DND-41 (cell line): ENCODE data around the gene NUDT21.

Experiments
- ATAC-seq: fragments of 200-7000 bp; cut with Tn5 transposase; 3 replicates; pipeline ENCODE4 v1.9.1; 2021; ENCODE audit warnings: low read depth; ENCODE audit not compliant: insufficient read depth
- DNase-seq: peaks from one replicate; pipeline ENCODE4 v3.0.0-alpha.2; 2020
- H2AFZ ChIP-seq: 2 replicates; pipeline ENCODE4 v1.6.0; 2012; ENCODE audit warnings: low read depth, low read length
- H3K27ac ChIP-seq: 2 replicates; pipeline ENCODE4 v1.5.1; 2012; ENCODE audit warnings: low read length, inconsistent platforms
- H3K27me3 ChIP-seq: fragments of 200-600 bp; sonication (generic); 2 replicates; pipeline ENCODE4 v1.6.0; 2012; ENCODE audit warnings: low read length, mild to moderate bottlenecking, inconsistent platforms; ENCODE audit not compliant: insufficient read depth, poor library complexity
- H3K36me3 ChIP-seq: 2 replicates; pipeline ENCODE4 v1.5.1; 2012; ENCODE audit warnings: low read length, inconsistent platforms; ENCODE audit not compliant: insufficient read depth
- H3K4me1 ChIP-seq: 2 replicates; pipeline ENCODE4 v1.5.1; 2012; ENCODE audit warnings: mild to moderate bottlenecking, low read length; ENCODE audit not compliant: insufficient read depth
- H3K4me2 ChIP-seq: 2 replicates; pipeline ENCODE4 v1.6.0; 2012; ENCODE audit warnings: mild to moderate bottlenecking, moderate library complexity, low read length, inconsistent platforms; ENCODE audit not compliant: insufficient read depth
- H3K4me3 ChIP-seq, 2 experiments: fragments of 200-600 bp in 1 of 2; shearing (Covaris generic) in 1 of 2; 2 replicates each; pipeline ENCODE4 v1.5.1; 2012 to 2016; ENCODE audit warnings: inconsistent platforms in 2 of 2, low read length in 2 of 2, mild to moderate bottlenecking in 2 of 2, low read depth in 1 of 2, moderate library complexity in 1 of 2
- H3K79me2 ChIP-seq: 2 replicates; pipeline ENCODE4 v1.6.0; 2012; ENCODE audit warnings: low read length, inconsistent platforms; ENCODE audit not compliant: insufficient read depth
- H3K9ac ChIP-seq: 2 replicates; pipeline ENCODE4 v1.6.0; 2012; ENCODE audit warnings: low read depth, mild to moderate bottlenecking, inconsistent platforms, low read length, moderate library complexity
- H3K9me3 ChIP-seq: 2 replicates; pipeline ENCODE4 v1.5.1; 2012; ENCODE audit warnings: low read length, moderate library complexity, mild to moderate bottlenecking, inconsistent platforms; ENCODE audit not compliant: insufficient read depth, severe bottlenecking
- H4K20me1 ChIP-seq: 2 replicates; pipeline ENCODE4 v1.6.0; 2012; ENCODE audit warnings: low read length; ENCODE audit not compliant: insufficient read depth
- CTCF ChIP-seq: IDR thresholded peaks from 2 replicates; pipeline ENCODE4 v1.5.1; 2012; ENCODE audit warnings: borderline replicate concordance, low read length, moderate library complexity, mild to moderate bottlenecking; ENCODE audit not compliant: poor library complexity, severe bottlenecking; ENCODE audit errors: extremely low read depth
- EZH2 ChIP-seq: IDR thresholded peaks from 3 replicates; pipeline ENCODE4 v1.6.1; 2012; ENCODE audit warnings: borderline replicate concordance, low read depth, mild to moderate bottlenecking, moderate library complexity, low read length, inconsistent platforms; ENCODE audit not compliant: severe bottlenecking

NUDT21 gene

GRCh38 chr16:56417138-56417537 lies 34.0 kb downstream of the NUDT21 start:
- TF ChIP-seq EZH2 (no peak), CTCF (no peak)
- Histone ChIP-seq H2AFZ (no peak overlapping the region), H3K27ac (no peak overlapping the region), H3K9me3 (no peaks in the 10 kb centered on the region), H3K9ac (no peak overlapping the region), H3K27me3 (no peaks in the 10 kb centered on the region), H3K79me2 (peaks cover 93% of the 10 kb centered on the region), H3K4me3 (no peak overlapping the region), H3K36me3 (peaks cover 17% of the 10 kb centered on the region), H4K20me1 (peaks cover 33% of the 10 kb centered on the region; the same call in 1 of the 2 replicates), H3K4me1 (peaks cover 9% of the 10 kb centered on the region), H3K4me2 (no peak overlapping the region)
- DNase-seq: no peak
- ATAC-seq: no peak

- Histone ChIP-seq H3K4me1 (0 out of 2 replicates have a peak, but pooled peaks cover 3% of the 10 kb centered on the region), H3K27ac (no peak overlapping the region), H3K9ac (no peak overlapping the region)
Measured at GRCh38 chr16:56415875-56416274, 35.3 kb downstream of the NUDT21 start.

GRCh38 chr16:56414366-56414765 lies 36.8 kb downstream of the NUDT21 start:
- Histone ChIP-seq H3K9ac (no peak overlapping the region), H3K36me3 (peaks cover 39% of the 10 kb centered on the region), H3K79me2 (peaks cover 70% of the 10 kb centered on the region), H3K27me3 (no peaks in the 10 kb centered on the region), H3K4me2 (no peak overlapping the region), H2AFZ (no peak overlapping the region), H3K9me3 (no peaks in the 10 kb centered on the region), H3K27ac (no peak overlapping the region), H3K4me1 (no peaks in the 10 kb centered on the region), H3K4me3 (no peak overlapping the region), H4K20me1 (peaks cover 17% of the 10 kb centered on the region; the same call in 1 of the 2 replicates)
- DNase-seq: no peak
- no peak for ATAC-seq
- TF ChIP-seq CTCF: no peak
- no peak for TF ChIP-seq EZH2

More at GRCh38 chr16:56415875-56416274, 35.3 kb downstream of the NUDT21 start:
- H3K27me3 ChIP-seq: no peaks in the 10 kb centered on the region
- ATAC-seq (no peak), DNase-seq (no peak)
- no peak overlapping the region for H2AFZ ChIP-seq
- TF ChIP-seq EZH2: no peak
- no peak for TF ChIP-seq CTCF
- no peak overlapping the region for H3K4me3 ChIP-seq
- H3K4me2 ChIP-seq: no peak overlapping the region
- H4K20me1 ChIP-seq: peaks cover 23% of the 10 kb centered on the region; the same call in 1 of the 2 replicates
- H3K79me2 ChIP-seq: peaks cover 84% of the 10 kb centered on the region
- no peaks in the 10 kb centered on the region for H3K9me3 ChIP-seq
- peaks cover 30% of the 10 kb centered on the region for H3K36me3 ChIP-seq

GRCh38 chr16:56413381-56413780 lies 37.8 kb downstream of the NUDT21 start:
- H3K27me3 ChIP-seq: no peaks in the 10 kb centered on the region

More at GRCh38 chr16:56413381-56413780, 37.8 kb downstream of the NUDT21 start:
- H3K9me3 ChIP-seq: no peaks in the 10 kb centered on the region
- H3K4me1 ChIP-seq: no peaks in the 10 kb centered on the region
- TF ChIP-seq EZH2 (no peak), CTCF (no peak)
- no peak overlapping the region for H3K9ac ChIP-seq
- no peak overlapping the region for H3K4me2 ChIP-seq
- H3K4me3 ChIP-seq: no peak overlapping the region
- DNase-seq: no peak
- H3K79me2 ChIP-seq: peaks cover 60% of the 10 kb centered on the region
- H4K20me1 ChIP-seq: peaks cover 17% of the 10 kb centered on the region; the same call in 1 of the 2 replicates
- no peak for ATAC-seq
- H3K27ac ChIP-seq: no peak overlapping the region
- no peak overlapping the region for H2AFZ ChIP-seq
- H3K36me3 ChIP-seq: peaks cover 49% of the 10 kb centered on the region
